Neural cell (in vitro differentiated cells): Measurements from ENCODE around the gene SLAIN2. TPM values are rescaled to one million over a fixed set of nuclear protein-coding genes. Genes with fewer than 3 reads are reported as not detected.

Experiments
- H2AFZ ChIP-seq: fragments of 200-600, 300-800 bp; sonication (generic), shearing (Covaris generic); 2 replicates; pipeline ENCODE4 v1.6.0; 2014; ENCODE audit warnings: low read depth, mild to moderate bottlenecking, antibody characterized with exemption, low read length, moderate library complexity
- H3F3A ChIP-seq: fragments of 200-600 bp; shearing (Covaris generic); 2 replicates; pipeline ENCODE4 v1.6.1; 2016; ENCODE audit warnings: mild to moderate bottlenecking, moderate library complexity, mixed read lengths, antibody characterized with exemption, low read length; ENCODE audit not compliant: insufficient read depth, poor library complexity, severe bottlenecking
- H3K27ac ChIP-seq: fragments of 200-600, 300-800 bp; sonication (generic), shearing (Covaris generic); 2 replicates; pipeline ENCODE4 v1.5.1; 2014; ENCODE audit warnings: mild to moderate bottlenecking, low read length, moderate library complexity
- H3K27me3 ChIP-seq: fragments of 300-800, 200-600 bp; sonication (generic), shearing (Covaris generic); 2 replicates; pipeline ENCODE4 v1.6.0; 2014; ENCODE audit warnings: mild to moderate bottlenecking, low read depth, low read length, moderate library complexity; ENCODE audit not compliant: insufficient read depth
- H3K36me3 ChIP-seq: fragments of 300-800, 200-600 bp; sonication (generic), shearing (Covaris generic); 2 replicates; pipeline ENCODE4 v1.5.1; 2014; ENCODE audit warnings: mild to moderate bottlenecking, antibody characterized with exemption, low read length, moderate library complexity; ENCODE audit not compliant: insufficient read depth
- H3K4me2 ChIP-seq: fragments of 300-800, 200-600 bp; sonication (generic), shearing (Covaris generic); 2 replicates; pipeline ENCODE4 v1.6.0; 2014; ENCODE audit warnings: mild to moderate bottlenecking, low read length
- H3K4me3 ChIP-seq: fragments of 300-800, 200-600 bp; sonication (generic), shearing (Covaris generic); 2 replicates; pipeline ENCODE4 v1.5.1; 2014; ENCODE audit warnings: mild to moderate bottlenecking, low read length, moderate library complexity
- H3K79me2 ChIP-seq: fragments of 200-600 bp; shearing (Covaris generic); replicated peaks from 2 replicates; pipeline ENCODE4 v1.6.0; 2014; ENCODE audit warnings: mild to moderate bottlenecking, low read length, moderate library complexity; ENCODE audit not compliant: insufficient read depth
- H3K9ac ChIP-seq: fragments of 300-800, 200-600 bp; sonication (generic), shearing (Covaris generic); 2 replicates; pipeline ENCODE4 v1.6.1; 2016; ENCODE audit warnings: mild to moderate bottlenecking, low read length, mixed read lengths
- H3K9me2 ChIP-seq: fragments of 200-600 bp; shearing (Covaris generic); 2 replicates; pipeline ENCODE4 v1.6.1; 2016; ENCODE audit warnings: mild to moderate bottlenecking, low read length, mixed read lengths; ENCODE audit not compliant: insufficient read depth
- H3K9me3 ChIP-seq: fragments of 200-600, 300-800 bp; sonication (generic), shearing (Covaris generic); 2 replicates; pipeline ENCODE4 v1.6.1; 2016; ENCODE audit warnings: mild to moderate bottlenecking, mixed run types, low read length, moderate library complexity, mixed read lengths
- H4K20me1 ChIP-seq: fragments of 200-600 bp; shearing (Covaris generic); 2 replicates; pipeline ENCODE4 v1.6.1; 2016; ENCODE audit warnings: mild to moderate bottlenecking, mixed run types; ENCODE audit not compliant: insufficient read depth
- CTCF ChIP-seq: fragments of 450-650 bp; IDR thresholded peaks from 2 replicates; pipeline ENCODE4 v1.5.1; 2014; ENCODE audit warnings: antibody characterized with exemption, mild to moderate bottlenecking, moderate library complexity; ENCODE audit not compliant: poor library complexity, severe bottlenecking
- EP300 ChIP-seq: fragments of 450-650 bp; conservative IDR thresholded peaks from 2 replicates; pipeline ENCODE4 v1.6.1; 2014; ENCODE audit warnings: antibody characterized with exemption, mild to moderate bottlenecking, moderate library complexity; ENCODE audit not compliant: poor library complexity, severe bottlenecking
- EZH2 ChIP-seq: fragments of 200-600, 300-800 bp; shearing (Covaris generic), sonication (generic); IDR thresholded peaks from 2 replicates; pipeline ENCODE4 v1.6.1; 2014; ENCODE audit warnings: antibody characterized with exemption, low read length, borderline replicate concordance, mild to moderate bottlenecking; ENCODE audit not compliant: insufficient read depth, poor library complexity, severe bottlenecking
- MXI1 ChIP-seq: fragments of 450-650 bp; conservative IDR thresholded peaks from 2 replicates; pipeline ENCODE4 v1.6.1; 2014; ENCODE audit warnings: antibody characterized with exemption, mild to moderate bottlenecking; ENCODE audit not compliant: poor library complexity, severe bottlenecking
- POLR2AphosphoS5 ChIP-seq: IDR thresholded peaks from 2 replicates; pipeline ENCODE4 v1.6.1; 2012
- RAD21 ChIP-seq: fragments of 450-650 bp; conservative IDR thresholded peaks from 2 replicates; pipeline ENCODE4 v1.6.1; 2014; ENCODE audit warnings: antibody characterized with exemption, mild to moderate bottlenecking, moderate library complexity
- REST ChIP-seq: IDR thresholded peaks from 2 replicates; pipeline ENCODE4 v1.6.1; 2012; ENCODE audit warnings: borderline replicate concordance
- SMC3 ChIP-seq: fragments of 450-650 bp; conservative IDR thresholded peaks from 2 replicates; pipeline ENCODE4 v1.6.1; 2014; ENCODE audit warnings: antibody characterized with exemption, mild to moderate bottlenecking, moderate library complexity; ENCODE audit not compliant: poor library complexity
- TAF1 ChIP-seq: IDR thresholded peaks from 2 replicates; pipeline ENCODE4 v1.6.1; 2012; ENCODE audit warnings: low read depth
- polyA plus RNA-seq: library from polyadenylated mRNA; depleted of rRNA; stranded (reverse); fragments of >200 nt; gene quantifications from 2 replicates; pipeline ENCODE4 v1.2.3, GENCODE V29; 2014

The SLAIN2 gene
- polyA plus RNA-seq, 1 donor from 2014 or later: 43.2 TPM

GRCh38 chr4:48322063-48322462 lies 19.3 kb upstream of the SLAIN2 start:
- no peaks in the 10 kb centered on the region for H3K36me3 ChIP-seq
- TF ChIP-seq CTCF (no peak), REST (no peak), MXI1 (no peak), RAD21 (no peak), EP300 (no peak), TAF1 (no peak), POLR2AphosphoS5 (no peak), EZH2 (no peak), SMC3 (no peak)
- H3K4me2 ChIP-seq: no peak overlapping the region
- no peaks in the 10 kb centered on the region for H4K20me1 ChIP-seq
- no peak overlapping the region for H3K4me3 ChIP-seq
- H3K27ac ChIP-seq: no peak overlapping the region
- no peak overlapping the region for H3K9ac ChIP-seq
- H3K79me2 ChIP-seq: no peaks in the 10 kb centered on the region
- no peak overlapping the region for H2AFZ ChIP-seq
- no peaks in the 10 kb centered on the region for H3K9me2 ChIP-seq
- no peaks in the 10 kb centered on the region for H3K9me3 ChIP-seq
- H3K27me3 ChIP-seq: no peaks in the 10 kb centered on the region
- H3F3A ChIP-seq: no peaks in the 10 kb centered on the region

DNA sequence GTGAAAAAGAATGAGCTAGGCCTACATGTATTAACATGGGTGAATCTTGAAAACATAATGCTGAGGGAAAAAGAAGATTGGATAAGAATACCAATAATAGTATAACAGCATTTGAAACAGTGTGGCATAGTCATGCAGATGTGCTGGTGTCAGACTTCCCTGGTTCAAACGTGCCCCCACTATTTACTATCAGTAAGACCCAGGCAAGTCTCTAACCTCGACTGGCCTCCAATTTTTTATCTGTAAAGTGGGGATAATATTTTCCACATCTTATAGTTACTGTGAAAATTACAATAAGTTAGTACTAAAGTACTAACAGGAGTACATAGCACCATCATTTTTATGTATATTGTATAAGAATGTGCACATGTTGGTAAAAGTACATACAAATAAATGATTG lies 17.0 kb upstream of the SLAIN2 start:
- Histone ChIP-seq H3K79me2 (no peaks in the 10 kb centered on the region), H3K27me3 (no peaks in the 10 kb centered on the region), H3K4me3 (no peak overlapping the region), H4K20me1 (no peaks in the 10 kb centered on the region), H3K4me2 (no peak overlapping the region), H2AFZ (no peak overlapping the region), H3K9me3 (no peaks in the 10 kb centered on the region), H3F3A (no peaks in the 10 kb centered on the region), H3K9ac (no peak overlapping the region), H3K36me3 (no peaks in the 10 kb centered on the region), H3K27ac (no peak overlapping the region), H3K9me2 (no peaks in the 10 kb centered on the region)
- no peak for TF ChIP-seq RAD21
- TF ChIP-seq SMC3: no peak

GRCh38 chr4:48329193-48329592 lies 12.1 kb upstream of the SLAIN2 start:
- Histone ChIP-seq H3K27ac (no peak overlapping the region), H3K9me3 (no peaks in the 10 kb centered on the region), H3K79me2 (no peaks in the 10 kb centered on the region), H2AFZ (no peak overlapping the region), H3K27me3 (no peaks in the 10 kb centered on the region), H3K36me3 (no peaks in the 10 kb centered on the region), H3K9me2 (no peaks in the 10 kb centered on the region), H3K9ac (no peak overlapping the region), H3K4me2 (no peak overlapping the region), H3F3A (no peaks in the 10 kb centered on the region), H3K4me3 (no peak overlapping the region), H4K20me1 (no peaks in the 10 kb centered on the region)
- no peak for TF ChIP-seq SMC3
- no peak for TF ChIP-seq EZH2
- TF ChIP-seq MXI1: no peak
- TF ChIP-seq REST: no peak
- no peak for TF ChIP-seq TAF1
- TF ChIP-seq RAD21: no peak
- no peak for TF ChIP-seq CTCF
- no peak for TF ChIP-seq EP300
- TF ChIP-seq POLR2AphosphoS5: no peak
